Neural progenitor cell (in vitro differentiated cells): ENCODE measurements around the gene GMIP.

Experiments
- EZH2 ChIP-seq: fragments of 200-600 bp; sonication (generic); IDR thresholded peaks from 2 replicates; pipeline ENCODE4 v1.6.1; 2017; ENCODE audit warnings: antibody characterized with exemption, mild to moderate bottlenecking, moderate library complexity
- EZH2phosphoT487 ChIP-seq: fragments of 200-600 bp; sonication (generic); IDR thresholded peaks from 2 replicates; pipeline ENCODE4 v1.6.1; 2017; ENCODE audit warnings: antibody characterized with exemption
- TF ChIP-seq, protein P1 (sequence below): fragments of 200-600 bp; sonication (generic); IDR thresholded peaks from 2 replicates; pipeline ENCODE4 v1.5.1; 2017; ENCODE audit warnings: antibody characterized with exemption, mild to moderate bottlenecking

GRCh38 chr19:19647037-19647835, 3.8 kb upstream of the GMIP start:
- TF ChIP-seq EZH2 (no peak), EZH2phosphoT487 (no peak)
- TF ChIP-seq, protein P1, sequence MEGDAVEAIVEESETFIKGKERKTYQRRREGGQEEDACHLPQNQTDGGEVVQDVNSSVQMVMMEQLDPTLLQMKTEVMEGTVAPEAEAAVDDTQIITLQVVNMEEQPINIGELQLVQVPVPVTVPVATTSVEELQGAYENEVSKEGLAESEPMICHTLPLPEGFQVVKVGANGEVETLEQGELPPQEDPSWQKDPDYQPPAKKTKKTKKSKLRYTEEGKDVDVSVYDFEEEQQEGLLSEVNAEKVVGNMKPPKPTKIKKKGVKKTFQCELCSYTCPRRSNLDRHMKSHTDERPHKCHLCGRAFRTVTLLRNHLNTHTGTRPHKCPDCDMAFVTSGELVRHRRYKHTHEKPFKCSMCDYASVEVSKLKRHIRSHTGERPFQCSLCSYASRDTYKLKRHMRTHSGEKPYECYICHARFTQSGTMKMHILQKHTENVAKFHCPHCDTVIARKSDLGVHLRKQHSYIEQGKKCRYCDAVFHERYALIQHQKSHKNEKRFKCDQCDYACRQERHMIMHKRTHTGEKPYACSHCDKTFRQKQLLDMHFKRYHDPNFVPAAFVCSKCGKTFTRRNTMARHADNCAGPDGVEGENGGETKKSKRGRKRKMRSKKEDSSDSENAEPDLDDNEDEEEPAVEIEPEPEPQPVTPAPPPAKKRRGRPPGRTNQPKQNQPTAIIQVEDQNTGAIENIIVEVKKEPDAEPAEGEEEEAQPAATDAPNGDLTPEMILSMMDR, result no peak
